T-helper 1 cell treated with Interleukin-12 subunit alpha and Interleukin-12 subunit beta and Interleukin-4 antibody, amounts not matched to agents 30 μg/mL and 1 μg/mL, for 36 hours (primary cell): Measurements from ENCODE around the gene KANSL3.
"Not testable (repeated sequence)": the region's sequence is repeated elsewhere in the genome, so short reads cannot be mapped to it uniquely, and the experiment has no call there.

ENCODE experiments used
- H3K27ac Mint-ChIP-seq: one replicate; pipeline ENCODE4 v1.8.0; 2021; ENCODE audit warnings: mild to moderate bottlenecking, mixed read lengths
- H3K27me3 Mint-ChIP-seq: one replicate; pipeline ENCODE4 v1.8.0; 2021; ENCODE audit warnings: low read depth, mixed read lengths
- H3K36me3 Mint-ChIP-seq: one replicate; pipeline ENCODE4 v1.8.0; 2021; ENCODE audit warnings: low read depth, mixed read lengths
- H3K4me1 Mint-ChIP-seq: one replicate; pipeline ENCODE4 v1.8.0; 2021; ENCODE audit warnings: low read depth, mixed read lengths
- H3K4me3 Mint-ChIP-seq: one replicate; pipeline ENCODE4 v1.8.0; 2021; ENCODE audit warnings: mild to moderate bottlenecking, moderate library complexity, mixed read lengths
- H3K9me3 Mint-ChIP-seq: one replicate; pipeline ENCODE4 v1.8.0; 2021; ENCODE audit warnings: mixed read lengths

The KANSL3 gene

GRCh38 chr2:96574364-96574763 is 63.7 kb downstream of the KANSL3 start:
- no peak overlapping the region for H3K27ac Mint-ChIP-seq
- H3K4me3 Mint-ChIP-seq, result no peak overlapping the region
- no peaks in the 10 kb centered on the region for H3K36me3 Mint-ChIP-seq
- H3K27me3 Mint-ChIP-seq, result peaks cover 5% of the 10 kb centered on the region
- no peaks in the 10 kb centered on the region for H3K4me1 Mint-ChIP-seq
- no peaks in the 10 kb centered on the region for H3K9me3 Mint-ChIP-seq

- no peaks in the 10 kb centered on the region for H3K27me3 Mint-ChIP-seq
- no peak overlapping the region for H3K27ac Mint-ChIP-seq
- H3K4me1 Mint-ChIP-seq, result no peaks in the 10 kb centered on the region
- H3K9me3 Mint-ChIP-seq, result no peaks in the 10 kb centered on the region
- no peaks in the 10 kb centered on the region for H3K36me3 Mint-ChIP-seq
- H3K4me3 Mint-ChIP-seq, result no peak overlapping the region
Measured at GRCh38 chr2:96568094-96568493, 70.0 kb downstream of the KANSL3 start.

- Mint-ChIP-seq H3K27ac (no peak overlapping the region), H3K4me1 (no peaks in the 10 kb centered on the region), H3K27me3 (no peaks in the 10 kb centered on the region), H3K9me3 (no peaks in the 10 kb centered on the region), H3K4me3 (no peak overlapping the region), H3K36me3 (no peaks in the 10 kb centered on the region)
Measured at GRCh38 chr2:96565111-96565510, 73.0 kb downstream of the KANSL3 start.

- Mint-ChIP-seq H3K27me3 (no peaks in the 10 kb centered on the region), H3K4me3 (no peak overlapping the region), H3K36me3 (no peaks in the 10 kb centered on the region), H3K9me3 (no peaks in the 10 kb centered on the region), H3K4me1 (no peaks in the 10 kb centered on the region), H3K27ac (no peak overlapping the region)
Measured at GRCh38 chr2:96564563-96564962, 73.5 kb downstream of the KANSL3 start.

- Mint-ChIP-seq H3K27me3 (no peaks in the 10 kb centered on the region), H3K4me1 (no peaks in the 10 kb centered on the region)
Measured at GRCh38 chr2:96564026-96564425, 74.1 kb downstream of the KANSL3 start.

GRCh38 chr2:96558485-96558884 is 79.6 kb downstream of the KANSL3 start:
- Mint-ChIP-seq H3K27me3 (no peaks in the 10 kb centered on the region), H3K4me3 (no peak overlapping the region), H3K27ac (no peak overlapping the region), H3K4me1 (peaks cover 9% of the 10 kb centered on the region), H3K9me3 (no peaks in the 10 kb centered on the region), H3K36me3 (no peaks in the 10 kb centered on the region)

More at GRCh38 chr2:96564026-96564425, 74.1 kb downstream of the KANSL3 start:
- no peaks in the 10 kb centered on the region for H3K36me3 Mint-ChIP-seq
- H3K9me3 Mint-ChIP-seq, result no peaks in the 10 kb centered on the region
- H3K4me3 Mint-ChIP-seq, result no peak overlapping the region
- H3K27ac Mint-ChIP-seq, result no peak overlapping the region

- Mint-ChIP-seq H3K36me3 (peaks cover under 1% of the 10 kb centered on the region), H3K4me1 (peaks cover 13% of the 10 kb centered on the region), H3K4me3 (no peak overlapping the region), H3K27ac (peak overlapping the region; percentile 49), H3K9me3 (no peaks in the 10 kb centered on the region), H3K27me3 (no peaks in the 10 kb centered on the region)
Measured at GRCh38 chr2:96558061-96558460, 80.1 kb downstream of the KANSL3 start.

GRCh38 chr2:96557421-96557820 is 80.7 kb downstream of the KANSL3 start:
- Mint-ChIP-seq H3K27ac (peak overlapping the region; percentile 14), H3K4me1 (peaks cover 17% of the 10 kb centered on the region)
- not testable (repeated sequence) for H3K9me3 Mint-ChIP-seq, H3K36me3 Mint-ChIP-seq, H3K4me3 Mint-ChIP-seq, H3K27me3 Mint-ChIP-seq

- Mint-ChIP-seq H3K4me1 (peaks cover 17% of the 10 kb centered on the region), H3K9me3 (no peaks in the 10 kb centered on the region), H3K36me3 (peaks cover 6% of the 10 kb centered on the region), H3K27me3 (no peaks in the 10 kb centered on the region), H3K27ac (peak overlapping the region; percentile 14), H3K4me3 (no peak overlapping the region)
Measured at GRCh38 chr2:96556441-96557330, 81.4 kb downstream of the KANSL3 start.

- H3K4me1 Mint-ChIP-seq, result peaks cover 17% of the 10 kb centered on the region
- H3K9me3 Mint-ChIP-seq, result no peaks in the 10 kb centered on the region
- H3K27ac Mint-ChIP-seq, result no peak overlapping the region
- H3K27me3 Mint-ChIP-seq, result no peaks in the 10 kb centered on the region
- H3K4me3 Mint-ChIP-seq, result no peak overlapping the region
- peaks cover 6% of the 10 kb centered on the region for H3K36me3 Mint-ChIP-seq
Measured at GRCh38 chr2:96555146-96555610, 82.9 kb downstream of the KANSL3 start.

GRCh38 chr2:96554293-96555145 is 83.6 kb downstream of the KANSL3 start:
- Mint-ChIP-seq H3K9me3 (no peaks in the 10 kb centered on the region), H3K4me1 (peaks cover 17% of the 10 kb centered on the region), H3K4me3 (peak overlapping the region; percentile 14), H3K36me3 (peaks cover 6% of the 10 kb centered on the region), H3K27ac (peak overlapping the region; percentile 49), H3K27me3 (no peaks in the 10 kb centered on the region)

GRCh38 chr2:96553957-96554292 is 84.2 kb downstream of the KANSL3 start:
- not testable (repeated sequence) for H3K36me3 Mint-ChIP-seq, H3K27me3 Mint-ChIP-seq, H3K9me3 Mint-ChIP-seq
- Mint-ChIP-seq H3K4me3 (peak overlapping the region; percentile 14), H3K27ac (peak overlapping the region; percentile 49), H3K4me1 (peaks cover 17% of the 10 kb centered on the region)

- Mint-ChIP-seq H3K27me3 (no peaks in the 10 kb centered on the region), H3K4me3 (peak overlapping the region; percentile 14), H3K27ac (peak overlapping the region; percentile 26), H3K4me1 (peaks cover 17% of the 10 kb centered on the region), H3K9me3 (no peaks in the 10 kb centered on the region), H3K36me3 (peaks cover 11% of the 10 kb centered on the region)
Measured at GRCh38 chr2:96553176-96553956, 84.7 kb downstream of the KANSL3 start.
